RPMI7951 (cell line): ENCODE data around the gene RXYLT1. TPM values are rescaled to one million over a fixed set of nuclear protein-coding genes. Genes with fewer than 3 reads are reported as not detected.

Source experiments
- DNase-seq: peaks from one replicate; pipeline ENCODE4 v3.0.0-alpha.2; 2012; ENCODE audit warnings: low read depth
- total RNA-seq: library from RNA; depleted of rRNA; stranded (reverse); fragments of >200 nt; shearing (Covaris generic); gene quantifications from 2 replicates; pipeline ENCODE4 v1.2.3, GENCODE V29; 2014; rRNA removed

RXYLT1 gene
- total RNA-seq, 1 experiment from 2014 or later, result 16.1 TPM

- DNase-seq, result no peak
Measured at GRCh38 chr12:63843254-63843720, 63.6 kb downstream of the RXYLT1 start.

- peak; percentile 90 for DNase-seq
Measured at GRCh38 chr12:63843721-63844390, 64.1 kb downstream of the RXYLT1 start.

- DNase-seq, result peak; percentile 71
Measured at GRCh38 chr12:63844391-63845341, 65.0 kb downstream of the RXYLT1 start, which contains the start of gene SRGAP1. Gene SRGAP1, plus strand, starts transcription at chr12:63844700. Its CDS starts 117 bp downstream, at chr12:63844817.

- DNase-seq, result peak; percentile 43
Measured at GRCh38 chr12:63845726-63846125, 66.0 kb downstream of the RXYLT1 start.

- DNase-seq, result no peak
Measured at GRCh38 chr12:63846238-63846967, 66.7 kb downstream of the RXYLT1 start.

GRCh38 chr12:63848450-63848849 is 68.7 kb downstream of the RXYLT1 start:
- DNase-seq, result no peak

- DNase-seq, result no peak
Measured at GRCh38 chr12:63849106-63849620, 69.5 kb downstream of the RXYLT1 start.

- DNase-seq, result no peak
Measured at GRCh38 chr12:63849641-63850040, 69.9 kb downstream of the RXYLT1 start.

- DNase-seq, result no peak
Measured at GRCh38 chr12:63853978-63854377, 74.3 kb downstream of the RXYLT1 start.

- DNase-seq, result no peak
Measured at GRCh38 chr12:63855299-63855698, 75.6 kb downstream of the RXYLT1 start.

- DNase-seq, result peak; percentile 25
Measured at GRCh38 chr12:63857771-63858670, 78.3 kb downstream of the RXYLT1 start.

Other genes starting within 250 kb of the RXYLT1 start
- gene DPY19L2, start 111.4 kb upstream of the RXYLT1 start, total RNA-seq, result 4.1 and 5.4 TPM in 2 replicates
- 2.3 and 4.0 TPM in 2 replicates for gene SRGAP1, start 64.8 kb downstream of the RXYLT1 start, total RNA-seq